ENCODE data around the gene DDX10. TPM values are rescaled to one million over a fixed set of nuclear protein-coding genes. Genes with fewer than 3 reads are reported as not detected.

The DDX10 gene
- total RNA-seq, 2 donors from 2014 or later = 18.5 to 33.1 TPM

DNA sequence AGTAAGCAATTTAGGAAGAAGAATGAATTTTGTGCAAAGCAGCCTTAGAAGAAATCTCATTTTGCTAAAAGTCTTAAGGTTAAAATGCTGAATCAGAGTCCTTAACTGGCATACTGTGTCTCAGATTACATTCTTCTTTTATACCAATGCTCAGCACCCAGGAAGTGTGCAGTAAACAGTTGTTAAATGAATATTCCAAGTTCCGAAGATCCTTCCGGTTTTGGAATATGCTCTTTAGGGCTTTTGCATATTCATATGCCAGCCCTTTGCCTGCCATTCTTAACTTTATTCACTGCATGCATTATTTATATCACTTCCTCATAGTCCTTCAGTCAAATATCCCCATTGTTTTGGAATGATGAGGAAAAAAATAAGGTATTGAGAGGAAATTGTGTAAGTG, 242.0 kb downstream of the DDX10 start:
- no peak overlapping the region for H3K27ac ChIP-seq
- H3K4me3 ChIP-seq = no peak overlapping the region
- TF ChIP-seq POLR2AphosphoS5 (IDR thresholded peaks at IDR 0.05) (no peak), POLR2A (IDR thresholded peaks at IDR 0.05) (no peak), CTCF (IDR thresholded peaks at IDR 0.05) (no peak)
- intact Hi-C loops (cut with DNase I) = no loop called here
- 58% methylated on average over 2 of the region's 2 CpGs for WGBS
- no peaks in the 10 kb centered on the region for H3K36me3 ChIP-seq
- no peaks in the 10 kb centered on the region for H3K4me1 ChIP-seq (replicated peaks)
- DNase-seq (ENCODE audit: low spot score) = no peak
- H3K9me3 ChIP-seq = no peaks in the 10 kb centered on the region
- H3K27me3 ChIP-seq (replicated peaks; ENCODE audit: insufficient read depth) = no peaks in the 10 kb centered on the region

- Histone ChIP-seq H3K27ac (no peak overlapping the region), H3K4me3 (no peak overlapping the region), H3K4me1 (replicated peaks) (no peaks in the 10 kb centered on the region), H3K27me3 (replicated peaks; ENCODE audit: insufficient read depth) (no peaks in the 10 kb centered on the region), H3K9me3 (no peaks in the 10 kb centered on the region), H3K36me3 (no peaks in the 10 kb centered on the region)
- WGBS = 94% methylated on average over 5 of the region's 5 CpGs
- DNase-seq (ENCODE audit: low spot score) = no peak
- intact Hi-C loops (cut with DNase I) = no loop called here
- TF ChIP-seq POLR2AphosphoS5 (IDR thresholded peaks at IDR 0.05) (no peak), CTCF (IDR thresholded peaks at IDR 0.05) (no peak), POLR2A (IDR thresholded peaks at IDR 0.05) (no peak)
These were observed 244.2 kb downstream of the DDX10 start for GRCh38 chr11:108909041-108909440.

- 96% methylated on average over 3 of the region's 3 CpGs for WGBS
- Histone ChIP-seq H3K4me1 (replicated peaks) (no peaks in the 10 kb centered on the region), H3K27me3 (replicated peaks; ENCODE audit: insufficient read depth) (no peaks in the 10 kb centered on the region), H3K4me3 (no peak overlapping the region), H3K27ac (no peak overlapping the region), H3K36me3 (no peaks in the 10 kb centered on the region), H3K9me3 (no peaks in the 10 kb centered on the region)
- TF ChIP-seq POLR2A (IDR thresholded peaks at IDR 0.05) (no peak), POLR2AphosphoS5 (IDR thresholded peaks at IDR 0.05) (no peak), CTCF (IDR thresholded peaks at IDR 0.05) (no peak)
- intact Hi-C loops (cut with DNase I) = no loop called here
- no peak for DNase-seq (ENCODE audit: low spot score)
These were observed 245.1 kb downstream of the DDX10 start for GRCh38 chr11:108909921-108910320.

- Histone ChIP-seq H3K4me3 (no peak overlapping the region), H3K36me3 (no peaks in the 10 kb centered on the region), H3K4me1 (replicated peaks) (no peaks in the 10 kb centered on the region), H3K27ac (no peak overlapping the region), H3K27me3 (replicated peaks; ENCODE audit: insufficient read depth) (no peaks in the 10 kb centered on the region), H3K9me3 (no peaks in the 10 kb centered on the region)
- intact Hi-C loops (cut with DNase I) = no loop called here
- no peak for TF ChIP-seq POLR2A (IDR thresholded peaks at IDR 0.05)
- TF ChIP-seq POLR2AphosphoS5 (IDR thresholded peaks at IDR 0.05) = no peak
- no peak for TF ChIP-seq CTCF (IDR thresholded peaks at IDR 0.05)
- 93% methylated on average over 1 of the region's 1 CpG for WGBS
- DNase-seq (ENCODE audit: low spot score) = no peak
These were observed 247.7 kb downstream of the DDX10 start for GRCh38 chr11:108912581-108912980.

DNA sequence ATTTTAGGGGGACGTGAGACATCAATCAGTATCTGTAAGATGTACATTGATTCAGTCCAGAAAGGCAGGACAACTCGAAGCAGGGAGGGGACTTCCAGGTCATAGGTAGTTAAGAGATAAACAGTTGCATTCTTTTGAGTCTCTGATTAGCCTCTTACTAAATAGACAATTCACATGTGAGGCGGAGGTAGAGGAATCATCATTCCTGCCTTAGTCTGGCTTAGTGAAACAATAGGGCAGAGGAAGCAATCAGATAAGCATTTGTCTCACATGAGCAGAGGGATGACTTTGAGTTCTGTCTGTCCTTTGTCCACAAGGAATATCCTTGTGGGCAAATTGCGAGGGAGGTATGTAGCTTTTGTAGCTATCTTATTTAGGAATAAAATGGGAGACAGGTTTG, 248.3 kb downstream of the DDX10 start:
- Histone ChIP-seq H3K4me3 (no peak overlapping the region), H3K9me3 (no peaks in the 10 kb centered on the region), H3K36me3 (no peaks in the 10 kb centered on the region), H3K27me3 (replicated peaks; ENCODE audit: insufficient read depth) (no peaks in the 10 kb centered on the region), H3K4me1 (replicated peaks) (no peaks in the 10 kb centered on the region), H3K27ac (no peak overlapping the region)
- WGBS = 82% methylated on average over 4 of the region's 4 CpGs
- no peak for DNase-seq (ENCODE audit: low spot score)
- intact Hi-C loops (cut with DNase I) = no loop called here
- TF ChIP-seq POLR2AphosphoS5 (IDR thresholded peaks at IDR 0.05) (no peak), CTCF (IDR thresholded peaks at IDR 0.05) (no peak), POLR2A (IDR thresholded peaks at IDR 0.05) (no peak)
